ENCODE data around the gene LITAF. TPM values are rescaled to one million over a fixed set of nuclear protein-coding genes. Genes with fewer than 3 reads are reported as not detected.
"Not testable (repeated sequence)": the region's sequence is repeated elsewhere in the genome, so short reads cannot be mapped to it uniquely, and the experiment has no call there.

The LITAF gene
- total RNA-seq, 1 donor from 2014 or later, result 70.9 TPM

DNA sequence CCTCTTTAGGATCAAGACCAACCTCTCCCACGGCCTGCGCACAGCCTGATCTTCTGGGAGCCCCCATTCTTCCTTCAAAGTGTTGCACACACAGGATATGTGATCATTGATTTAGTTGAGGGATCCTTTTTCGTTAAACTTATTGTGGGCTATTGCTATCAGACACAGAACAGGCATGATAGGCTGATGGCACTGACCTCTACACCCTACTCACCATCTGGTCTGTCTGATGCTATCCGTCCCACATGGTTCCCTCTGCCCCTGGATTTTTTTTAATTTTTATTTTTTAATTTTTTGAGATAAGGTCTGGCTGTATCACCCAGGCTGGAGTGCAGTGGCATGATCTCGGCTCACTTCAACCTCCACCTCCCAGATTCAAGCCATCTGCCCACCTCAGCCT lies 19.2 kb upstream of the LITAF start:
- H3K4me3 Mint-ChIP-seq (ENCODE audit: unreplicated experiment), result no peak overlapping the region
- DNase-seq (ENCODE audit: low spot score), result no peak
- H3K4me1 Mint-ChIP-seq (ENCODE audit: unreplicated experiment), result no peaks in the 10 kb centered on the region
- peaks cover 12% of the 10 kb centered on the region for H3K27me3 Mint-ChIP-seq (ENCODE audit: unreplicated experiment)
- H3K36me3 Mint-ChIP-seq (ENCODE audit: low read depth, unreplicated experiment), result no peaks in the 10 kb centered on the region
- H3K27ac Mint-ChIP-seq (ENCODE audit: unreplicated experiment), result no peak overlapping the region
- H3K9me3 Mint-ChIP-seq (ENCODE audit: unreplicated experiment), result no peaks in the 10 kb centered on the region
- TF ChIP-seq CTCF (IDR thresholded peaks at IDR 0.05; ENCODE audit: unreplicated experiment), result no peak

- peaks cover 9% of the 10 kb centered on the region for H3K27me3 Mint-ChIP-seq (ENCODE audit: unreplicated experiment)
- no peak for DNase-seq (ENCODE audit: low spot score)
- no peaks in the 10 kb centered on the region for H3K36me3 Mint-ChIP-seq (ENCODE audit: low read depth, unreplicated experiment)
- no peak overlapping the region for H3K27ac Mint-ChIP-seq (ENCODE audit: unreplicated experiment)
- no peak overlapping the region for H3K4me3 Mint-ChIP-seq (ENCODE audit: unreplicated experiment)
- no peak for TF ChIP-seq CTCF (IDR thresholded peaks at IDR 0.05; ENCODE audit: unreplicated experiment)
- no peaks in the 10 kb centered on the region for H3K9me3 Mint-ChIP-seq (ENCODE audit: unreplicated experiment)
- no peaks in the 10 kb centered on the region for H3K4me1 Mint-ChIP-seq (ENCODE audit: unreplicated experiment)
These were observed 18.8 kb upstream of the LITAF start for GRCh38 chr16:11605564-11605886.

- Mint-ChIP-seq H3K9me3 (ENCODE audit: unreplicated experiment) (no peaks in the 10 kb centered on the region), H3K4me3 (ENCODE audit: unreplicated experiment) (no peak overlapping the region), H3K27ac (ENCODE audit: unreplicated experiment) (no peak overlapping the region), H3K4me1 (ENCODE audit: unreplicated experiment) (no peaks in the 10 kb centered on the region), H3K27me3 (ENCODE audit: unreplicated experiment) (peaks cover 7% of the 10 kb centered on the region), H3K36me3 (ENCODE audit: low read depth, unreplicated experiment) (no peaks in the 10 kb centered on the region)
- DNase-seq (ENCODE audit: low spot score), result no peak
- no peak for TF ChIP-seq CTCF (IDR thresholded peaks at IDR 0.05; ENCODE audit: unreplicated experiment)
These were observed 18.3 kb upstream of the LITAF start for GRCh38 chr16:11604783-11605563.

DNA sequence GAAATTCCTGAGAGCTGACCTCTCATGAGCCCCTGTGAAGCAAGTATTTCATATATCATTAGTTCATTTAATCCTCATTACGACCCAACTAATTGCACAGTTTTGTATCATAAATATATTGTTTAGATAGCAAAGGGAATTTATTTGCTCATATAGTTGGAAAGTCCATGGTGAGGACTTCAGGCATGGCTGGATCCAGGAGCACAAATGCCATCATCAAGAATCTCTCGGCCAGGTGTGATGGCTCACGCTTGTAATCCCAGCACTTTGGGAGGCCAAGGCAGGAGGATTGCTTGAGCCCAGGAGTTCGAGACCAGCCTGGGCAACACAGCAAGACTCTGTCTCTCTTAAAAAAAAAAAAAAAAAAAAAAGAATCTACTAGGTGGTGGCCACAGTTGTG lies 17.6 kb upstream of the LITAF start:
- H3K36me3 Mint-ChIP-seq (ENCODE audit: low read depth, unreplicated experiment); H3K4me3 Mint-ChIP-seq (ENCODE audit: unreplicated experiment); DNase-seq (ENCODE audit: low spot score); H3K27me3 Mint-ChIP-seq (ENCODE audit: unreplicated experiment); H3K9me3 Mint-ChIP-seq (ENCODE audit: unreplicated experiment); H3K27ac Mint-ChIP-seq (ENCODE audit: unreplicated experiment); H3K4me1 Mint-ChIP-seq (ENCODE audit: unreplicated experiment): not testable (repeated sequence)

DNA sequence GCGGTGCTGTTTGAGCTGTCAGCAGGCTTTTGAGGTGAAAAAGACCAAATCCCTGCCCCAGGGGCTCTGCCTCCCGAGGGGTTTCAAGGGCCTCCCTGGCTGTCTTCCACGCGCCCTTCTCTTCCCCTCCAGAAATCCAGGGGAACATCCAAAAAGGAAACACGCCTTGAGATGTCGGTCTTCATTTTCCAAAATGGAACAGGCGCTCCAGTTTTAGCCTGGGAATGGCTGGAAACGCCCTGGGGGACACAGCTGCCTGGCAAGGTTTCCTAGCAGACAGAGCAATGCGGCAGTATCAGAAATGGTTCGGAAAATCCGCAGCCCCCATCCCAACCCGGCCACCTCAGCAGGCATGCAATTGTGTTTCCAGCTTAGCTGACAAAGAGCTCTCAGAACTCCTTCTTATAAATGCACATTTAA lies 16.6 kb upstream of the LITAF start:
- Mint-ChIP-seq H3K4me3 (ENCODE audit: unreplicated experiment) (no peak overlapping the region), H3K36me3 (ENCODE audit: low read depth, unreplicated experiment) (no peaks in the 10 kb centered on the region), H3K9me3 (ENCODE audit: unreplicated experiment) (no peaks in the 10 kb centered on the region), H3K4me1 (ENCODE audit: unreplicated experiment) (no peaks in the 10 kb centered on the region), H3K27ac (ENCODE audit: unreplicated experiment) (no peak overlapping the region), H3K27me3 (ENCODE audit: unreplicated experiment) (peaks cover 5% of the 10 kb centered on the region)
- no peak for TF ChIP-seq CTCF (IDR thresholded peaks at IDR 0.05; ENCODE audit: unreplicated experiment)
- DNase-seq (ENCODE audit: low spot score), result no peak
